GM12892 (cell line): ENCODE data around the gene YIPF6.
"Not testable (repeated sequence)": the region's sequence is repeated elsewhere in the genome, so short reads cannot be mapped to it uniquely, and the experiment has no call there.

Experiments
- POLR2A ChIP-seq: IDR thresholded peaks from 2 replicates; pipeline ENCODE4 v1.6.1; 2011; ENCODE audit warnings: low read depth, low read length, control low read depth
- TAF1 ChIP-seq: IDR thresholded peaks from 2 replicates; pipeline ENCODE4 v1.6.1; 2011; ENCODE audit warnings: low read depth, mild to moderate bottlenecking, control low read depth, low read length, borderline replicate concordance

GRCh38 chrX:68493776-68494175 lies 5.1 kb upstream of the YIPF6 start:
- not testable (repeated sequence) for TF ChIP-seq TAF1, POLR2A
